ENCODE results near the gene ZSCAN20.
"Not testable (repeated sequence)": the region's sequence is repeated elsewhere in the genome, so short reads cannot be mapped to it uniquely, and the experiment has no call there.

Gene ZSCAN20

DNA sequence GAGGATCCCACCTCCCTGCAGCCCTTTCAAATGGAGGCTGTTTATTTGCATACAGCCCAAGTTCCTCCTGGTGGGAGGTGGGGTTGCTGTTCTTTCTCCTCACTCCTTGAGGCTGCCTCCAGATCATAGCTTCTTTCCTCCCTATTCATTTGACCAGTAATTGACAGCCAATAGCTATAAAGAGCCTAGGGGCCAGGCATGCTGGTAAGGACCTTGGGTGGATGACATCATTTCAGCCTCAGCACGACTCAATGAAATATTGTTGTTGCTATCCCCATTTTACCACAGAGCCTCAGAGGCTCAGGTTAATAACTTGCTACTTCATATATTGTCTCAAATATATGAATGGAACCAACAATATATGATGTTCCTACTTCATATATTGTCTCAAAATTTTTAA is 31.1 kb downstream of the ZSCAN20 start:
- no peaks in the 10 kb centered on the region for H3K4me1 ChIP-seq (ENCODE audit: control insufficient read depth, insufficient read depth, low read length)
- H3K27ac ChIP-seq (ENCODE audit: low read depth, low read length), result no peak overlapping the region
- no peaks in the 10 kb centered on the region for H3K27me3 ChIP-seq (ENCODE audit: control insufficient read depth, insufficient read depth, low read length)
- H3K9ac ChIP-seq (ENCODE audit: low read length), result no peak overlapping the region
- no peak overlapping the region for H3K4me3 ChIP-seq (ENCODE audit: low read length)
- no peaks in the 10 kb centered on the region for H3K36me3 ChIP-seq (ENCODE audit: control insufficient read depth, insufficient read depth, low read length)

- Histone ChIP-seq H3K4me1 (ENCODE audit: control insufficient read depth, insufficient read depth, low read length) (no peaks in the 10 kb centered on the region), H3K4me3 (ENCODE audit: low read length) (no peak overlapping the region)
These were observed 35.2 kb downstream of the ZSCAN20 start for GRCh38 chr1:33507661-33508060.

GRCh38 chr1:33508151-33508550 is 35.7 kb downstream of the ZSCAN20 start:
- no peak overlapping the region for H3K9ac ChIP-seq (ENCODE audit: low read length)
- no peaks in the 10 kb centered on the region for H3K36me3 ChIP-seq (ENCODE audit: control insufficient read depth, insufficient read depth, low read length)
- no peaks in the 10 kb centered on the region for H3K27me3 ChIP-seq (ENCODE audit: control insufficient read depth, insufficient read depth, low read length)
- no peak overlapping the region for H3K4me3 ChIP-seq (ENCODE audit: low read length)
- H3K27ac ChIP-seq (ENCODE audit: low read depth, low read length), result no peak overlapping the region
- H3K4me1 ChIP-seq (ENCODE audit: control insufficient read depth, insufficient read depth, low read length), result no peaks in the 10 kb centered on the region

More at GRCh38 chr1:33507661-33508060, 35.2 kb downstream of the ZSCAN20 start:
- H3K27ac ChIP-seq (ENCODE audit: low read depth, low read length), result no peak overlapping the region
- no peaks in the 10 kb centered on the region for H3K27me3 ChIP-seq (ENCODE audit: control insufficient read depth, insufficient read depth, low read length)
- H3K9ac ChIP-seq (ENCODE audit: low read length), result no peak overlapping the region
- no peaks in the 10 kb centered on the region for H3K36me3 ChIP-seq (ENCODE audit: control insufficient read depth, insufficient read depth, low read length)

DNA sequence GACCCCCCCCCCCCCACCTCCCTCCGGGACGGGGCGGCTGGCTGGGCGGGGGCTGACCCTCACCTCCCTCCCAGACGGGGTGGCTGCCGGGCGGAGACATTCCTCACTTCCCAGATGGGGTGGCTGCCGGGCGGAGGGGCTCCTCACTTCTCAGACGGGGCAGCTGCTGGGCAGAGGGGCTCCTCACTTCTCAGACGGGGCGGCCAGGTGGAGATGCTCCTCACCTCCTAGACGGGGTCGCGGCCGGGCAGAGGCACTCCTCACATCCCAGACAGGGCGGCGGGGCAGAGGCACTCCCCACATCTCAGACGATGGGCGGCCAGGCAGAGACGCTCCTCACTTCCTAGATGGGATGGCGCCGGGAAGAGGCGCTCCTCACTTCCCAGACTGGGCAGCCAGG is 36.8 kb downstream of the ZSCAN20 start:
- H3K4me1 ChIP-seq (ENCODE audit: control insufficient read depth, insufficient read depth, low read length); H3K36me3 ChIP-seq (ENCODE audit: control insufficient read depth, insufficient read depth, low read length); H3K9ac ChIP-seq (ENCODE audit: low read length); H3K27me3 ChIP-seq (ENCODE audit: control insufficient read depth, insufficient read depth, low read length); H3K27ac ChIP-seq (ENCODE audit: low read depth, low read length); H3K4me3 ChIP-seq (ENCODE audit: low read length): not testable (repeated sequence)

DNA sequence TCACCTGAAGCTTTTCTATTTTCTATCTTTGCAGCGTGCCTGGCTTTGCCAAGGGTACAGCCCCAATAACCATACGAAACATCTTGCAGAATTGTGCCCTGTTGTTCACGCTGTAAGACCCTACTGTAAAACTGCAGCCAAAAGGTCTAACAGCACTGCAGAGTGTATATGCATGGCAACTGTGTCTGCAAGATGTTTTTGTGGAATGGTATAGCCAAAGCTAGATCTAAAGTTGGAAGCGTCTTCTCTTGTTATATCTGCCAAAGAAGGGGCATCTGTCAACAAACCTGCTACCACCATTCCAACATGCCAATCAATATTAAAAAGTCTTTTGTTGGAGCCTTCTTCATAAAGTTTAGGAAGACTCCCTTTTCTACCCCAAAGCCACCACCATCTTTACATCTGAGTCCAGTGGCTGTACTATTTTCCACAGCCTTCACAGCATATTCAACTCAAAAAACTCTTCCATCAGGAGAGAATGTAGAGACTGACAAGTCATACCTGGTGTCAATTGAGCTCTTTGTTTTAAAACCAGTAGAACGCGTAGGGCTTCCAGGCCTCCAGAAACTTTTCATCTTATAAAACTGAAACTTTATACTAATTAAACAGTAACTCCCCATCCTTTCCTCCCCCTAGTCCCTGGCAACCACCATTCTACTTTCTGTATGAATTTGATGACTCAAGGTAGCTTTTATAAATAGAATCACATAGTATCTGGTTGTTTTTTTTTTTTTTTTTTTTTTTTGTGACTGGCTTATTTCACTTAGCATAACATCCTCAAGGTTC is 40.0 kb downstream of the ZSCAN20 start:
- no peaks in the 10 kb centered on the region for H3K27me3 ChIP-seq (ENCODE audit: control insufficient read depth, insufficient read depth, low read length)
- no peaks in the 10 kb centered on the region for H3K36me3 ChIP-seq (ENCODE audit: control insufficient read depth, insufficient read depth, low read length)
- no peak overlapping the region for H3K27ac ChIP-seq (ENCODE audit: low read depth, low read length)
- H3K4me1 ChIP-seq (ENCODE audit: control insufficient read depth, insufficient read depth, low read length), result no peaks in the 10 kb centered on the region
- no peak overlapping the region for H3K4me3 ChIP-seq (ENCODE audit: low read length)
- no peak overlapping the region for H3K9ac ChIP-seq (ENCODE audit: low read length)

DNA sequence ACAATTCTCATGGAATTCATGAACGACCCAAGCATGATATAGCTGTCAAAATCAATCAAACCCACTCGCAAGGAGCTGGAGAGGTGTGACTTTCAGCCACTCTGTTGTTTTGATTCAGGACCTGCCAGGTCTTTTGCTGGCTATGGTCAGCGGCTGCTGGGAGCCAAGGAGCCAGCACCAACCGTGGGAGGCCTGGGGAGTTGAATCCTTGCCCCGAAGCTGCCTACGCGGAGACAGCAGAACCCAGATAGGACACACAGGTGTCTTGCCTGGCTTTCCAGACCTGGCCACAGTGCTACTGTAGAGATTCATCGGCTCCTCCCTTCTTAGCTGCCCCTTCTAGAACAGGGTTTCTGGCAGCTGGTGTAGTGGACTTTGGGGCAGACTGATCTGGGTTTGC is 42.7 kb downstream of the ZSCAN20 start:
- H3K9ac ChIP-seq (ENCODE audit: low read length), result no peak overlapping the region

GRCh38 chr1:33515607-33516006 is 43.2 kb downstream of the ZSCAN20 start:
- Histone ChIP-seq H3K27me3 (ENCODE audit: control insufficient read depth, insufficient read depth, low read length) (no peaks in the 10 kb centered on the region), H3K9ac (ENCODE audit: low read length) (no peak overlapping the region), H3K27ac (ENCODE audit: low read depth, low read length) (no peak overlapping the region), H3K4me3 (ENCODE audit: low read length) (no peak overlapping the region), H3K4me1 (ENCODE audit: control insufficient read depth, insufficient read depth, low read length) (no peaks in the 10 kb centered on the region), H3K36me3 (ENCODE audit: control insufficient read depth, insufficient read depth, low read length) (no peaks in the 10 kb centered on the region)

More for the DNA sequence above, 42.7 kb downstream of the ZSCAN20 start:
- Histone ChIP-seq H3K4me1 (ENCODE audit: control insufficient read depth, insufficient read depth, low read length) (no peaks in the 10 kb centered on the region), H3K4me3 (ENCODE audit: low read length) (no peak overlapping the region), H3K36me3 (ENCODE audit: control insufficient read depth, insufficient read depth, low read length) (no peaks in the 10 kb centered on the region), H3K27me3 (ENCODE audit: control insufficient read depth, insufficient read depth, low read length) (no peaks in the 10 kb centered on the region), H3K27ac (ENCODE audit: low read depth, low read length) (no peak overlapping the region)

DNA sequence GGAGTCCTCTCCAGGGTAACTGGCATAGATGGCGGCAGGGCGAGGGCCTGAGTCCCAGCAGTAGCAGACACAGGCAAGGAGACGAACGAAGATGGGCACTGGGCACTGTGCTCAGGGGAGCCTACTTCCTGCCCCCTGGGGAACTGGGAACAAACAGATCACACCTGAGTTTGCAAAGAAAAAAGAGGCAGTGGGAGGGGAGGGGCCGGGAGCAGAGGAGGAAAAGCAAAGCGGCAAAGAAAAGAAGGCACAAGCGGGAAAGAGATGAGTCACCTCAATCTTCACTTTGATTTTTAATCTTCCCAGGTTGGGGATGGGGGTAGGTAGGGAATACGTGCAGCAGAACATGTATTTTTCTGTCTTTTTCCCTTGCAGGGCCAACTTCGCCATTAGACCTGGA is 44.0 kb downstream of the ZSCAN20 start:
- no peak overlapping the region for H3K9ac ChIP-seq (ENCODE audit: low read length)
- no peaks in the 10 kb centered on the region for H3K27me3 ChIP-seq (ENCODE audit: control insufficient read depth, insufficient read depth, low read length)
- H3K4me1 ChIP-seq (ENCODE audit: control insufficient read depth, insufficient read depth, low read length), result no peaks in the 10 kb centered on the region
- H3K4me3 ChIP-seq (ENCODE audit: low read length), result no peak overlapping the region
- no peaks in the 10 kb centered on the region for H3K36me3 ChIP-seq (ENCODE audit: control insufficient read depth, insufficient read depth, low read length)
- H3K27ac ChIP-seq (ENCODE audit: low read depth, low read length), result no peak overlapping the region

- Histone ChIP-seq H3K27me3 (ENCODE audit: control insufficient read depth, insufficient read depth, low read length) (no peaks in the 10 kb centered on the region), H3K36me3 (ENCODE audit: control insufficient read depth, insufficient read depth, low read length) (no peaks in the 10 kb centered on the region), H3K9ac (ENCODE audit: low read length) (no peak overlapping the region), H3K27ac (ENCODE audit: low read depth, low read length) (no peak overlapping the region), H3K4me3 (ENCODE audit: low read length) (no peak overlapping the region), H3K4me1 (ENCODE audit: control insufficient read depth, insufficient read depth, low read length) (no peaks in the 10 kb centered on the region)
These were observed 44.6 kb downstream of the ZSCAN20 start for GRCh38 chr1:33516891-33517567.

DNA sequence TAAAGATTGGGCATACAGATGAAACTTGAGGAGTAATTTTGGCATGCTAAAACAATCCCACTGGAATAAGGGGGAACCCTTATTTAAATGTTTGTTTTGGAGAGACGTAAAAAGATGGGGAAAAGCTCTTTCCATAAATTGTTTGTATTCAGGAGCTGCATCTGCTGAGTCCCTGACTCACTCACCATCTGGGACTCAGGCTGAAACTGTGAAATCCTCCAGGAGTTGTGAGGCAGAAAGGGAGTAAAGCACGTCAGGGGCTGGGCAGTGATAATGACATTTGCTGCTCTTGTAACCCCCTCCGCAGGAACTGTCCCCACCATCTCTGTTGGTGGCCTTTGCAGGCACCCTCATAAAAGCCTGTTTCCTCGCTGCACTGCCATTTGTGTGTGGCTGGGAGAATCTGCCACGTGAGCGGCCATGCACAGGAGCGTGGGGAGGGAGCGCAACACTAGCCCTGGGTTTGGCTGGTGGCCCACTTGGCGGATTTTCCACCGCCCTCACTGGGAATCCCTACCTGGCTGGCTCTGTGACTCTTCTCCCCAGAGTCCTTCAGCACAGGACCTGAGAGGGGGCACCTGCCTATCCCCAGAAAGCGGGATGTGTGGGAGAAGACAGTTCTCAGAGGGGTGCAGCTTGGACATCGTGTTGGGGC is 45.3 kb downstream of the ZSCAN20 start:
- Histone ChIP-seq H3K4me3 (ENCODE audit: low read length) (no peak overlapping the region), H3K27me3 (ENCODE audit: control insufficient read depth, insufficient read depth, low read length) (no peaks in the 10 kb centered on the region), H3K36me3 (ENCODE audit: control insufficient read depth, insufficient read depth, low read length) (no peaks in the 10 kb centered on the region), H3K27ac (ENCODE audit: low read depth, low read length) (no peak overlapping the region), H3K4me1 (ENCODE audit: control insufficient read depth, insufficient read depth, low read length) (no peaks in the 10 kb centered on the region), H3K9ac (ENCODE audit: low read length) (no peak overlapping the region)

DNA sequence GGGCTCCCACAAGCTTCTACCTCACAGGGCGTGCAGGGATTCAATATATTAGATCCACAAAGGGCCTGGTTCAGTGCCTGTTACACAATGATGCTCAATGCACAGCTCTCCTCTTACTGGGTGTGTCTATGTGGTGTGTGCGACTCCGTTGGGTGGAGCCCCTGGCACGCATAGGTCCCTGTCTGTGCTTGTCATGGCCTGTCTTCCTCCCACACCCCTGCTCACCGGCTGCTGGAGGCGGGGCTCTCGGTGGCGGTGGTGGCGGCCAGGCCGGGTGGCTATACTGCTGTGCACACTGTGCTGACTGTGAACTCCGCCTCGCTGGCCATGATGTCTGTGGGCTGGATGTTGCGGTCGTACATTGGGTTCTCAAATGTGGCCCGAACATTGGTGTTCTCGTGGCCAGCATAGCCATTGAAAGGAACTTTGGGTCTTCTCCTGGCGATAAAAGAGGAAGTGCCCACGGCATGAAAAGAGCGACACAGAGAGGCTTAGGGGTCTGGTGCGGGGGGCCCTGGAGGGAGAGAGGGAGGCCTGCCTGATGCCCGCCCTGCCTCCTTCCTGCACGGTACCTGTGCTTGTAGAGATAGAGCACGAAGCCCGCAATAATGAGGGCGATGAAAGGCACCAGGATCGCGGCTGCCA is 46.9 kb downstream of the ZSCAN20 start:
- Histone ChIP-seq H3K9ac (ENCODE audit: low read length) (no peak overlapping the region), H3K4me1 (ENCODE audit: control insufficient read depth, insufficient read depth, low read length) (no peaks in the 10 kb centered on the region), H3K36me3 (ENCODE audit: control insufficient read depth, insufficient read depth, low read length) (no peaks in the 10 kb centered on the region), H3K27me3 (ENCODE audit: control insufficient read depth, insufficient read depth, low read length) (no peaks in the 10 kb centered on the region), H3K4me3 (ENCODE audit: low read length) (no peak overlapping the region), H3K27ac (ENCODE audit: low read depth, low read length) (no peak overlapping the region)

GRCh38 chr1:33524586-33524985 is 52.1 kb downstream of the ZSCAN20 start:
- H3K36me3 ChIP-seq (ENCODE audit: control insufficient read depth, insufficient read depth, low read length), result no peaks in the 10 kb centered on the region
- H3K9ac ChIP-seq (ENCODE audit: low read length), result no peak overlapping the region
- H3K27me3 ChIP-seq (ENCODE audit: control insufficient read depth, insufficient read depth, low read length), result no peaks in the 10 kb centered on the region
- no peak overlapping the region for H3K4me3 ChIP-seq (ENCODE audit: low read length)
- H3K27ac ChIP-seq (ENCODE audit: low read depth, low read length), result no peak overlapping the region
- H3K4me1 ChIP-seq (ENCODE audit: control insufficient read depth, insufficient read depth, low read length), result no peaks in the 10 kb centered on the region

All from rectal smooth muscle tissue (tissue), 1 donor.